HG03064 (cell line): ENCODE data around the gene F2R.

ENCODE experiments used
- ATAC-seq: cut with Tn5 transposase; IDR thresholded peaks from one replicate; pipeline ENCODE4 v1.9.1; 2021; ENCODE audit warnings: low read depth; ENCODE audit not compliant: unreplicated experiment

F2R gene

GRCh38 chr5:76690037-76690679 is 25.8 kb upstream of the F2R start:
- no peak for ATAC-seq

- ATAC-seq: no peak
Observed at GRCh38 chr5:76690704-76691466, 25.0 kb upstream of the F2R start.

- no peak for ATAC-seq
Observed at GRCh38 chr5:76691467-76692273, 24.3 kb upstream of the F2R start.

- ATAC-seq: no peak
Observed at GRCh38 chr5:76692274-76692540, 23.7 kb upstream of the F2R start.

- no peak for ATAC-seq
Observed at GRCh38 chr5:76692651-76693050, 23.3 kb upstream of the F2R start.

- ATAC-seq: no peak
Observed at GRCh38 chr5:76693141-76693540, 22.8 kb upstream of the F2R start.

GRCh38 chr5:76694317-76694716 is 21.6 kb upstream of the F2R start:
- ATAC-seq: no peak

GRCh38 chr5:76695346-76695745 is 20.6 kb upstream of the F2R start:
- no peak for ATAC-seq

- no peak for ATAC-seq
Observed at GRCh38 chr5:76696251-76696650, 19.7 kb upstream of the F2R start.

- ATAC-seq: no peak
Observed at GRCh38 chr5:76697670-76698069, 18.3 kb upstream of the F2R start.

GRCh38 chr5:76700571-76700970 is 15.4 kb upstream of the F2R start:
- no peak for ATAC-seq

GRCh38 chr5:76701298-76701697 is 14.6 kb upstream of the F2R start:
- ATAC-seq: no peak

GRCh38 chr5:76703707-76704106 is 12.2 kb upstream of the F2R start:
- ATAC-seq: no peak

- no peak for ATAC-seq
Observed at GRCh38 chr5:76704131-76704663, 11.7 kb upstream of the F2R start.

GRCh38 chr5:76705574-76705973 is 10.4 kb upstream of the F2R start:
- no peak for ATAC-seq

GRCh38 chr5:76709762-76710161 is 6.2 kb upstream of the F2R start:
- no peak for ATAC-seq

- ATAC-seq: no peak
Observed at GRCh38 chr5:76710991-76711390, 4.9 kb upstream of the F2R start.

- ATAC-seq: no peak
Observed at GRCh38 chr5:76714751-76715485, 1.0 kb upstream of the F2R start.

GRCh38 chr5:76715486-76715735 is 515 bp upstream of the F2R start:
- ATAC-seq: no peak

- ATAC-seq: no peak
Observed at GRCh38 chr5:76716456-76717157, 681 bp downstream of the F2R start.
